GM18505 (cell line): ENCODE results near the gene PCED1B.
A peak's percentile ranks its signal among the peaks of the same experiment; 100 is the strongest.
"Not testable (repeated sequence)": the region's sequence is repeated elsewhere in the genome, so short reads cannot be mapped to it uniquely, and the experiment has no call there.

Source experiments
- ATAC-seq: cut with Tn5 transposase; IDR thresholded peaks from one replicate; pipeline ENCODE4 v1.9.1; 2021; ENCODE audit not compliant: unreplicated experiment
- POLR2A ChIP-seq: IDR thresholded peaks from 4 replicates; pipeline ENCODE4 v1.6.1; 2011; ENCODE audit warnings: borderline replicate concordance; ENCODE audit not compliant: insufficient read depth, insufficient read length; ENCODE audit errors: extremely low read depth

Gene PCED1B

DNA sequence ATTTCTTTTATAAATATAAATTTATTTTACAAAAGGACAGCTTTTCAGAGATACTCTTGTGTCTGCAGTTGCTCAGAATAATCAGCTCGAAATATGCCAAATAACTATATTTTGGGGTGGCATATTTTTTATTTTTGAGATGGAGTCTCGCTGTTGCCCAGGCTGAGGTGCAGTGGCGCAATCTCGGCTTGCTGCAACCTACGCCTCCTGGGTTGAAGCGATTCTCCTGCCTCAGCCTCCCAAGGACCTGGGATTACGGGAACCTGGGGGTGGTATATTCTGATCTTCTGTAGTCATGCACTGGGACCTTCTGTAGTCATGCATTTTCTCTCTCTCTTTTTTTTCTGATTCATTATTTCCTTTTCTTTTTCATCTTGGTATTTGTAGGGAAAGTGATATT is 135.3 kb downstream of the PCED1B start:
- no peak for ATAC-seq
- TF ChIP-seq POLR2A = no peak

DNA sequence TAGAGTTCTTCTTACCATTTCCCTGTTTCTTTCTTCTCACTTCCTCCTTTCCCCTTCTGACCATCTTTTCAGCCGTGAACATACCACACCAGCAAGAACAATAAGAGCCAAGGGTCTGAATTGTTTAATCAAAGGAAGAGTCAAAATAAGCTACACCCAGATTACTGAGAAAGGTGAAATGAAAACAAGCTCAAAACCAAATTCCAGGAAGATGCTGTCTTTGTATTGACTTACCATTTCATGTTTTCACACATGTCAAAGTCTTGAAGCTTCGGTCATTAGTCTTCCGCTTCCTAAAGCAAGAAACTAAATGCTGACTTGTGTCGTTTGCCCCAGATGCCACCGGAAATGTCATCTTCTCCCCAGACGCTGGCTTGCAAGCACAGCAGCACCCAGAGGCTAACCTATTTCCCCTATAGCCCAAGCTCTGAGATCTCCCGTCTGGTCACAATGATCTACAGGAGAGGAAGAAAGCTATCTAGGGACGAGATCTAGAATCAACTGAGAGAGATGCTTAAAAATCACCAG is 136.8 kb downstream of the PCED1B start:
- ATAC-seq = peak; percentile 69
- TF ChIP-seq POLR2A = peak; percentile 59

DNA sequence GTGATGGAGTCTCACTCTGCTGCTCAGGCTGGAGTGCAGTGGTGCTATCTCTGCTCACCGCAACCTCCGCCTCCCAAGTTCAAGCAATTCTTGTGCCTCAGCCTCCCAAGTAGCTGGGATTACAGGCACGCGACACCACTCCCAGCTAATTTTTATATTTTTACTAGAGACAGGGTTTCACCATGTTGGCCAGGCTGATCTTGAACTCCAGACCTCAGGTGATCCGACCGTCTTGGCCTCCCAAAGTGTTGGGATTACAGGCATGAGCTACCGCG is 138.1 kb downstream of the PCED1B start:
- not testable (repeated sequence) for ATAC-seq

DNA sequence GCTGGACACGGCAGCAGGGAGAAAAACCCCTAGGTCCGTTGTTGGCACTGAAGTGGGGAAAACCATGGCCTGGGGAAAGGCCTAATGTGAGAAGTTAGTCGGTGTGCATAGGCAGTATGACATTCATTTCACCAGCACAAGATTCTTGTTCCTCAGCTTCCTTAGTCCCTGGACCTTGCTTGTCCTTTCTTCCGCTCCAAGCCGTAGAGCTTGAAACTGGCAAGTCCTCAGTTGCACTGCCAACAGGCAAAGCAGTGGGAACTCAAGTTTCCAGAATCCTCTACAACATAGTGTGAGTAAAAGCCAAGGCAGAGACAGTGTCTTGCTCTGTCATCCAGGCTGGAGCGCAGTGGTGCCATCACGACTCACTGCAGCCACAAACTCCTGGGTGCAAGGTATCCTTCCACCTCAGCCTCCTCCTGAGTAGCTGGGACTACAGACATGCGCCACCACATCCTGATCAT is 138.8 kb downstream of the PCED1B start:
- TF ChIP-seq POLR2A = peak; percentile 30
- ATAC-seq = no peak

DNA sequence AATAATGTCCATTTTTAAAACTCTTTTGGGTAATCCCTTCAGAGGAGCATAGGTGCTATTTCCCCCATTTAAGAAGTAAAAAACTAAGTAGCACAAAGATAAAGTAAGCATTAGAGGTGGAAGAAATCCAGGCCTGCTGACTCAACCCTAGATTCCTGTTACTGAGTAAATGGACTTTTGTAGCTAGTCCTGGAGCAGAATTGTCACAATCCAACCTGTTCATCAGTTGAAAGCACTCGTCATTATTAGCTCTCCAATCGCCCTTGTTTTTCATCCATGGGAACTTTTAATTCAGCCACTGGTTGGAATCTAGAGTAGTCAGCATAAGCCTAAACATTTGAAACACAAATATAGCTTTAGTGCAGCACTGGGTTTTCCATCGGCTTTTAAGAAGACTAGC is 139.8 kb downstream of the PCED1B start:
- no peak for TF ChIP-seq POLR2A

DNA sequence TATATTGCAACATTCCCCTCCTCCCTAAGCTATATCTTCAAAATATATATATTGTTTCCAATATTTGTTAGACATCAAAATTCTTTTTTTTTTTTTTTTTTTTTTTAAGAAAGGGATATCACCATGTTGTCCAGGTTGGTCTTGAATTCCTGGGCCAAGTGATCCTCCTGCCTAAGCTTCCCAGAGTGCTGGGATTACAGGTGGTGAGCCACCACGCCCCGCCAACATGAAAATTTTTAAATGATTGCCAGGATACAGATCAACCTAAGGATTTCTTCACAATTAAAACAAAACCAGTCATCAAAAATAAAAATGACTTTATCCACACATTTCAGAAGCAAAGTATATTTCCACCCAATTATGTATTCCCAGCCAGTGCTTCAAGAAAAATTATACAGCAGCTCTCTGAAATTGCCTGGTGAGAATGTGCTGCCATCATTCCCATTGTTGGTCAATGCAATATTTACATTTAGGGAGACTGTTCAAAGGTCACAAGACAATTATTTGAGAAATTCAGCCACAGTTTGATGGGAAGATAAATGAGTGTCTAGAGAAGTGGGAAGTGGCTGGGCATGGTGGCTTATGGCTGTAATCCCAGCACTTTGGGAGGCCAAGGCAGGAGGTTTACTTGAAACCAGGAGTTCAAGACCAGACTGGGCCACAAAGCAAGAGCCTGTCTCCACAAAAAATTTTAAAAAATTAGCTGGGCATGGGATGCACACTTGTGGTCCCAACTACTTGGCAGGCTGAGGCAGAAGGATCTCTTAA is 142.0 kb downstream of the PCED1B start:
- ATAC-seq = no peak
- TF ChIP-seq POLR2A = no peak

More for the DNA sequence above, 139.8 kb downstream of the PCED1B start:
- ATAC-seq = no peak

DNA sequence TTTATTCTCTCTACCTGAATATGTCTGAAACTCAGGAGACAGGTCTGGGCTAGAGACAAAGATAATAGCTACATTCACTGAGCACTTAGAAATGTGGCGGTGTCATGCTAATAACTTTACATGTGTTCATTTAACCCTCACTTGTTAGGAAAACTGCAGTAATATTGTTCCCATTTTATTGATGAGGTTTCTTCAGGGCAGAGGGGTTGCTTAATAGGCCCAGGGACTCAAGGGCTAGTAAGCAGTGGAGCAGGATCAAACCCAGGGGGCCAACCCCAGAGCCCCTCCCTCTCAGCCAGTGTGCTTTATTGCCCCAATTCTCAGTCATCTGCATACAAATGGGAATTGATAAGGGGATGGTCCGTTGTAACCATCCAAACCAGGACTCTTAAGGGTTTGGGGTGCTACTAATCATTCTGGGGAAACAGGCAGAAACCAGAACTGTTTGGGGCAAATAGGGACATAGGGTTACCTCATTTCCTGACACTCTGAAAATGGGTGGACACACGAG is 143.2 kb downstream of the PCED1B start:
- TF ChIP-seq POLR2A = no peak
- ATAC-seq = no peak

DNA sequence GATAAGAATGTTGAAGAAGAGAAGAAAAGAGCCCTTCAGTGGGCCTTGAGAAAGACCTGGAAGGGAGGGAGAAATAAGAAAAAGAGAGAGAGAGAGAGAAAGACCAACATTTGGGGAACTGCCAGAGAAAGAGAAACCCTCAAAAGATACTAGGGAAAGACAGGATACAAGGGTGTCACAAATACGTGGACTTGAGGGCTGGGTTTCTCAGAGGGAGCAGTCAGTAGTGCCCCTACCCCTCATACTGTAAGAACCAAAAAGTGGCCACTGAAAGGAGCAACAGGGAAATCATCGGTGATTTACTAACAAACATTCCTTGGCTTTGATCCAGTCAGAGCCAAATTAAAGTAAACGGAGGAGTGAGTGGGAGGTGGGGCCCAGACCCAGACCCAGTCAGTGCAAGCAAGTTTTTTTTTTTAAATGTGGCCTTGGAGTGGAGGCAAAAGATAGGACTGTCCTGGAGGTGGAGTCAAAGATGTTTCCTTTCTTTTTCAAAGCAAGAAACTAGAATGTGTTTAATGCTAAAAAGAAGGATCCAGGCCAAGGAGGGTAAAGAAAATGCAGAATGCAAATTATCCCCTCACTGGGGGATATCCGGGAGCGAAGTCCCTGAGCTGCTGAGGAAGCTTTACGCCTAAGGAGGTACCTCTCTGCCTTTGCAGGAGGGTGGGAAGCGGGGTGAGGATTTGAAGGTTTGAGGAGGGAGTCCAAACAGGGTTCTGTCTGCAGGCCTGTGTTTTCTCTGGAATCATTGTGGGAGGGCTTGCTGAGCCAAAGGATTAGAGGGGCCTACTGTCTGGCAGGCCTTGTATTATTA is 143.8 kb downstream of the PCED1B start:
- TF ChIP-seq POLR2A = peak; percentile 41
- ATAC-seq = no peak

DNA sequence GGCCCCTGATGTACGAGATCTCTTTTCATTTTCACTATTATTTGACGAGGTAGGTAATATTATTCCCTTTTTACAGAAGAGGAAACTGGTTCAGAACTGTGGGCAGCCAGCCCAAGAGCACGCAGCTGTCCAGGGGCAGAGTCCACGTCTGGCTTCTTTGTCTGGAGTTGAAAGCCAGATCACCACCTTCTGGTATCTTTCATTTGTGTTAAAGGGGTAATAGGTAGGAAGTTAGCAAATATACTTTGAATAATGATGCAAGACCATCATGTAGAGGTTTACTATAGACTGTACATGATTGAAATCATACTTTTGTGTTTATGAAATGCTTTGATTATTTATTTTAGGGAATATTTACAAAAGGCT is 144.4 kb downstream of the PCED1B start:
- ATAC-seq = no peak
- peak; percentile 39 for TF ChIP-seq POLR2A

DNA sequence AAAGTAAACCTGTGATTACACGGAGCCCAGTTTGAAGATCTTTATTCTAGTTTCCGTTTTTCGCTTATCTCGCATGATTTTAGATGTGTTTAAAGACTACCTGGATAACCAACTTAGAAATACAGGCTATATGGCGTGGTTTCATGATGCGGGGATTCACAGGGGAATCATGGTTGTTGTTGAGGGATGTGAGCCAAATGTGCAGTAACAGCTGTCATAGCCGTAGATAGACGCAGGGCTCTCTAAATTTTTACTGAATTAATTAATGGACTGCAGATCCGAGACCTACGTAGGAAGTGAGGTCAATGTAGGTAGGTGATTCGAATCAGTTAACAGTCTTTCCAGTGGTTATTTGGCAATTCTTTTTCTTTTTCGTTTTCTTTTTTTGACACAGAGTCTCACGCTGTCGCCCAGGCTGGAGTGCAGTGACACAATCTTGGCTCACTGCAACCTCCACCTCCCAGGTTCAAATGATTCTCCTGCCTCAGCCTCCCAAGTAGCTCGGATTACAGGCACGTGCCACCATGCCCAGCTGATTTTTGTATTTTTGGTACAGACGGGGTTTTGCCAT is 145.2 kb downstream of the PCED1B start:
- no peak for ATAC-seq
- TF ChIP-seq POLR2A = no peak

DNA sequence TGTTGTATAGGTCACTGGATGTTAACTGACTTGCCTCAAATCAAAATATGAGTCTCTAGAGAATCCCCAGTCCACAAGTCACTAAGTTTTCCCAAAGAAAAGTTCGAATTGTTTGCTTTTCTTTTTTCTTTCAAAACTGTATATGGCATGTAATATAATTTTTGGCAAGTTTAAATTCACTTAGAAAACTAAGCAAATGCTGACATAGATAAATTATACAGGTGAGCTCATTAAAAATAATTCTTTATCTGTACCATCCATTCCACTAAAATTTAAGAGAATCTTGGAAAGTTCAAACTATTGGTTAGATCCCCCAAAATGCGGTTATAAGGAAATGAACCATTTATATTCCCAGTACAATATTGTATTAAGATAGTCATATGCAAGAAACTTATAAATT is 145.9 kb downstream of the PCED1B start:
- no peak for TF ChIP-seq POLR2A
- ATAC-seq = no peak

DNA sequence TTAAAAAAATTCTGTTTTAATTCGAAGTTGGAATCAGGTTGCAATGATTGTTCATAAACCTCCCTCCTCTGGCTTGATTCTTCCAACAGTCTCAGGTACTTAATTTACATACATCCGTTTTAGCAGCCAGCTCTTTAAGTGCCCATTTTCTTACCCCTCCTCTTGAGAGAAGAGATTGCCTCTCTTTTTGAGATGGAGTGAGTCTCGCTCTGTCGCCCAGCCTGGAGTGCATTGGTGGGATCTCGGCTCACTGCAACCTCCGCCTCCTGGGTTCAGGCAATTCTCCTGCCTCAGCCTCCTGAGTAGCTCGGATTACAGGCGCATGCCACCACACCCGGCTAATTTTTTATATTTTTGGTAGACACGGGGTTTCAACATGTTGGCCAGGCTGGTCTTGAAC is 146.8 kb downstream of the PCED1B start:
- ATAC-seq = no peak
- TF ChIP-seq POLR2A = no peak

DNA sequence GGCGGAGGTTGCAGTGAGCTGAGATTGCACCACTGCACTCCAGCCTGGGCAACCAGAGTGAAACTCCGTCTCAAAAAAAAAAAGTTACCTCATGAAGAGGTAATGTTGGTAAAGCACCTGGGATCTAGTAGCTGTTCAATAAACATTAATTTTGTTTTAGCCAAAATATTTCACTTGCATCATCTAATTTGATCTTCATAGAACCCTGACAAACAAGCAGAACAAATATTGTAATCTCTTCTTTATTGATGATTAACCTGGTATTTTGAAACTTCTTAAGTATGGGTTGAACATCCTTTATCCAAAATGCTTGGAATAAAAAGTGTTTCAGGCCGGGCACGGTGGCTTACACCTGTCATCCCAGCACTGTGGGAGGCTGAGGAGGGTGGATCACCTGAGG is 149.4 kb downstream of the PCED1B start:
- ATAC-seq = no peak
- no peak for TF ChIP-seq POLR2A

DNA sequence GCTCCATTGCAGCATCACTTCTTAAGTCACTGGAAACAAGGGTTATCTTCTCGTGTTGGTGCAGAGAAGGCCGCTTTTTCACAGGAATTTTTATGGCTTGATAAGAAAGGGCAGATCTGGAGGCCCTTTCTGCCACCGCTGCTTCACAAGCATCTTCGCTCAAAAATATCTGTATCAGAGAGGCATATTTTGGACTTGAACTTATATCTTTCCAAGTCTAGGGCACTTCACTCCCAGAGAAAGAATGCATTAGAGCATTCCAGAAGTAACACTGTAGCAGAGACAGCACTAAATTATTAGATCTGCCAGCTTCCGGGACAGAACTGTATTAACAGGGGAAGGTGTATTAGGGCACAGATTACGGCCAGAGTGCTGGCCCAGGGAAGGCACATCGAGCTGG is 152.0 kb downstream of the PCED1B start:
- no peak for ATAC-seq
- no peak for TF ChIP-seq POLR2A

DNA sequence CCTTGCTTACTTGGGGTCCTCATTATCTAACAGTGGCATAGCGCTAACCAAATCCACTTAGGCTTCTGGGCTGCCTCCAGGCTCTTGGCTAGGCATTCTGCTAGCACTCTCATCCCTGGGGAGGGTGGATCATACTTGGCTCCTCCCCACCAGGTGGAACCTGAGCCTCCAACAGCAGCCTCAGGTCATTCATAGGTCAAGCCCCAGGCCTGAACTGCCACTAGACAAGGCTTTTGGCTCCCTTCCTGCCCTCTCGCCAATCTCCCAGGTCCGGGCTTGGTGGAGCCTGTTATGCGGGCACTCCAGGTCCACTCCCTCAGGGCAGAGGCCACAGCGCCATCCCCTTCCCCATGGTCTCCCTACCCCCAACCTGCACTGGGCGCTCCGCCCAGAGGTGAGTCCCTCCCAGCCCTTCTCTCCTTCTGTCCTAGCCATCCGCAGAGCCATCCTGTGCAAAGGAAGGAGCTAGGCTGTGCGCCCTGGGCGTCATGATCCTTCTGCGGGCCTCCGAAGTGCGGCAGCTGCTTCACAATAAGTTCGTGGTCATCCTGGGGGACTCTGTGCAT is 155.2 kb downstream of the PCED1B start:
- no peak for TF ChIP-seq POLR2A
- no peak for ATAC-seq
